Occipital lobe (tissue), 2 donors: ENCODE measurements around the gene GNAS-AS1. TPM values are rescaled to one million over a fixed set of nuclear protein-coding genes. Genes with fewer than 3 reads are reported as not detected.

Experiments
- DNase-seq: peaks from one replicate; lab custom pipeline; 2025; lab: John Stamatoyannopoulos, UW
- total RNA-seq: library from RNA; depleted of rRNA; stranded (reverse); fragments of >200 nt; gene quantifications from one replicate; pipeline ENCODE4 v1.2.3, GENCODE V29; 2014

Gene GNAS-AS1
- total RNA-seq, 1 donor from 2014 or later = 0.94 TPM

- no peak for DNase-seq
Measured at GRCh38 chr20:58810879-58811250, 39.8 kb downstream of the GNAS-AS1 start.

GRCh38 chr20:58810116-58810878 lies 40.4 kb downstream of the GNAS-AS1 start:
- no peak for DNase-seq

GRCh38 chr20:58808271-58809046 lies 42.2 kb downstream of the GNAS-AS1 start:
- DNase-seq = no peak

- no peak for DNase-seq
Measured at GRCh38 chr20:58807801-58808200, 42.9 kb downstream of the GNAS-AS1 start.

- DNase-seq = no peak
Measured at GRCh38 chr20:58803533-58803932, 47.2 kb downstream of the GNAS-AS1 start.

- DNase-seq = no peak
Measured at GRCh38 chr20:58802061-58802460, 48.6 kb downstream of the GNAS-AS1 start.

GRCh38 chr20:58800134-58800871 lies 50.4 kb downstream of the GNAS-AS1 start:
- no peak for DNase-seq

GRCh38 chr20:58797371-58798338 lies 53.0 kb downstream of the GNAS-AS1 start:
- no peak for DNase-seq

- no peak for DNase-seq
Measured at GRCh38 chr20:58795923-58796245, 54.8 kb downstream of the GNAS-AS1 start.

GRCh38 chr20:58795181-58795922 lies 55.4 kb downstream of the GNAS-AS1 start:
- DNase-seq = no peak

- DNase-seq = no peak
Measured at GRCh38 chr20:58794510-58795180, 56.1 kb downstream of the GNAS-AS1 start.

GRCh38 chr20:58793512-58794420 lies 56.9 kb downstream of the GNAS-AS1 start:
- no peak for DNase-seq

- DNase-seq = no peak
Measured at GRCh38 chr20:58792426-58792825, 58.3 kb downstream of the GNAS-AS1 start.

GRCh38 chr20:58791286-58791685 lies 59.4 kb downstream of the GNAS-AS1 start:
- DNase-seq = no peak

GRCh38 chr20:58790454-58790853 lies 60.2 kb downstream of the GNAS-AS1 start:
- DNase-seq = no peak

GRCh38 chr20:58788896-58789544 lies 61.7 kb downstream of the GNAS-AS1 start:
- DNase-seq = no peak

- no peak for DNase-seq
Measured at GRCh38 chr20:58787211-58788005, 63.3 kb downstream of the GNAS-AS1 start.
